Esophagus muscularis mucosa (tissue), 3 donors: ENCODE results near the gene EPS8L3.

Source experiments
- CTCF ChIP-seq, 3 experiments: fragments of 200-600 bp in 2 of 3; fragments of 450-650 bp in 1 of 3; sonication (generic) in 2 of 3; IDR thresholded peaks; one replicate each; pipeline ENCODE4 v1.5.1; 2017 to 2019; ENCODE audit warnings: antibody characterized with exemption in 3 of 3, mild to moderate bottlenecking in 2 of 3, moderate library complexity in 1 of 3
- POLR2A ChIP-seq: fragments of 450-650 bp; IDR thresholded peaks from one replicate; pipeline ENCODE4 v1.6.1; 2017; ENCODE audit warnings: antibody characterized with exemption, moderate library complexity, mild to moderate bottlenecking, low read depth

- TF ChIP-seq POLR2A (no peak), CTCF (IDR thresholded peaks at IDR 0.05) (no peak)
Observed at GRCh38 chr1:109718495-109718894, 45.2 kb downstream of the EPS8L3 start.
